Duodenal mucosa (tissue), 2 donors: ENCODE data around the gene ARHGAP15.
"Not testable (repeated sequence)": the region's sequence is repeated elsewhere in the genome, so short reads cannot be mapped to it uniquely, and the experiment has no call there.

ENCODE experiments used
- H3K27ac ChIP-seq: one replicate; pipeline ENCODE4 v1.7.0; 2013; ENCODE audit warnings: low read depth, low read length
- H3K27me3 ChIP-seq, 2 donors: one replicate each; pipeline ENCODE4 v1.7.0; 2013; ENCODE audit warnings: low read length in 2 of 2, control low read depth in 1 of 2; ENCODE audit not compliant: insufficient read depth in 2 of 2, control insufficient read depth in 1 of 2
- H3K36me3 ChIP-seq, 2 donors: one replicate each; pipeline ENCODE4 v1.7.0; 2013; ENCODE audit warnings: low read length in 2 of 2, control low read depth in 1 of 2; ENCODE audit not compliant: insufficient read depth in 2 of 2, control insufficient read depth in 1 of 2
- H3K4me1 ChIP-seq, 2 donors: one replicate each; pipeline ENCODE4 v1.7.0; 2013; ENCODE audit warnings: low read length in 2 of 2, control low read depth in 1 of 2; ENCODE audit not compliant: insufficient read depth in 2 of 2, control insufficient read depth in 1 of 2
- H3K4me3 ChIP-seq, 2 donors: one replicate each; pipeline ENCODE4 v1.7.0; 2013; ENCODE audit warnings: low read length in 2 of 2, low read depth in 1 of 2
- H3K9ac ChIP-seq, 2 donors: one replicate each; pipeline ENCODE4 v1.7.0; 2013; ENCODE audit warnings: low read length in 2 of 2, low read depth in 1 of 2
- H3K9me3 ChIP-seq, 2 donors: one replicate each; pipeline ENCODE4 v1.7.0; 2013; ENCODE audit warnings: low read length in 2 of 2, control low read depth in 1 of 2; ENCODE audit not compliant: control insufficient read depth in 1 of 2

The ARHGAP15 gene

GRCh38 chr2:143525402-143525860 is 396.2 kb downstream of the ARHGAP15 start:
- Histone ChIP-seq H3K4me3 (no peak overlapping the region), H3K27ac (no peak overlapping the region), H3K4me1 (no peaks in the 10 kb centered on the region), H3K9me3 (no peaks in the 10 kb centered on the region), H3K9ac (no peak overlapping the region), H3K27me3 (no peaks in the 10 kb centered on the region), H3K36me3 (no peaks in the 10 kb centered on the region)

- Histone ChIP-seq H3K9ac (no peak overlapping the region), H3K4me1 (no peaks in the 10 kb centered on the region), H3K27me3 (no peaks in the 10 kb centered on the region), H3K27ac (no peak overlapping the region), H3K9me3 (no peaks in the 10 kb centered on the region), H3K4me3 (no peak overlapping the region), H3K36me3 (no peaks in the 10 kb centered on the region)
These were observed 397.3 kb downstream of the ARHGAP15 start for GRCh38 chr2:143526498-143526897.

- no peak overlapping the region for H3K4me3 ChIP-seq
- no peaks in the 10 kb centered on the region for H3K27me3 ChIP-seq
- H3K4me1 ChIP-seq, result no peaks in the 10 kb centered on the region
- H3K36me3 ChIP-seq, result no peaks in the 10 kb centered on the region
- H3K9me3 ChIP-seq, result no peaks in the 10 kb centered on the region
- H3K27ac ChIP-seq, result no peak overlapping the region
- no peak overlapping the region for H3K9ac ChIP-seq
These were observed 398.8 kb downstream of the ARHGAP15 start for GRCh38 chr2:143528021-143528420.

GRCh38 chr2:143529118-143529720 is 400.0 kb downstream of the ARHGAP15 start:
- Histone ChIP-seq H3K4me1 (no peaks in the 10 kb centered on the region), H3K36me3 (no peaks in the 10 kb centered on the region), H3K4me3 (no peak overlapping the region), H3K9ac (no peak overlapping the region), H3K9me3 (no peaks in the 10 kb centered on the region), H3K27ac (no peak overlapping the region), H3K27me3 (no peaks in the 10 kb centered on the region)

- no peak overlapping the region for H3K9ac ChIP-seq
- H3K4me3 ChIP-seq, result no peak overlapping the region
- no peaks in the 10 kb centered on the region for H3K4me1 ChIP-seq
- H3K27ac ChIP-seq, result no peak overlapping the region
- H3K9me3 ChIP-seq, result no peaks in the 10 kb centered on the region
- no peaks in the 10 kb centered on the region for H3K27me3 ChIP-seq
- no peaks in the 10 kb centered on the region for H3K36me3 ChIP-seq
These were observed 401.5 kb downstream of the ARHGAP15 start for GRCh38 chr2:143530758-143531157.

- H3K9me3 ChIP-seq, result no peaks in the 10 kb centered on the region
- no peaks in the 10 kb centered on the region for H3K27me3 ChIP-seq
- no peaks in the 10 kb centered on the region for H3K36me3 ChIP-seq
- no peak overlapping the region for H3K27ac ChIP-seq
- no peaks in the 10 kb centered on the region for H3K4me1 ChIP-seq
- no peak overlapping the region for H3K9ac ChIP-seq
- H3K4me3 ChIP-seq, result no peak overlapping the region
These were observed 402.8 kb downstream of the ARHGAP15 start for GRCh38 chr2:143532061-143532460.

- no peaks in the 10 kb centered on the region for H3K27me3 ChIP-seq
- H3K36me3 ChIP-seq, result no peaks in the 10 kb centered on the region
- no peaks in the 10 kb centered on the region for H3K9me3 ChIP-seq
- H3K4me1 ChIP-seq, result no peaks in the 10 kb centered on the region
- no peak overlapping the region for H3K27ac ChIP-seq
- no peak overlapping the region for H3K9ac ChIP-seq
- no peak overlapping the region for H3K4me3 ChIP-seq
These were observed 404.6 kb downstream of the ARHGAP15 start for GRCh38 chr2:143533846-143534245.

GRCh38 chr2:143535802-143536201 is 406.6 kb downstream of the ARHGAP15 start:
- Histone ChIP-seq H3K36me3 (no peaks in the 10 kb centered on the region), H3K9ac (no peak overlapping the region), H3K4me1 (no peaks in the 10 kb centered on the region), H3K9me3 (no peaks in the 10 kb centered on the region), H3K27ac (no peak overlapping the region), H3K27me3 (no peaks in the 10 kb centered on the region), H3K4me3 (no peak overlapping the region)

- not testable (repeated sequence) for H3K9me3 ChIP-seq, H3K9ac ChIP-seq, H3K4me3 ChIP-seq, H3K36me3 ChIP-seq, H3K4me1 ChIP-seq, H3K27me3 ChIP-seq, H3K27ac ChIP-seq
These were observed 412.7 kb downstream of the ARHGAP15 start for GRCh38 chr2:143541899-143542298.

- Histone ChIP-seq H3K9me3 (no peaks in the 10 kb centered on the region), H3K4me1 (no peaks in the 10 kb centered on the region), H3K27ac (no peak overlapping the region), H3K4me3 (no peak overlapping the region), H3K27me3 (no peaks in the 10 kb centered on the region), H3K9ac (no peak overlapping the region), H3K36me3 (no peaks in the 10 kb centered on the region)
These were observed 416.1 kb downstream of the ARHGAP15 start for GRCh38 chr2:143545059-143545948.
